Mucosa of stomach (tissue), 1 donor: ENCODE results near the gene ZNF398.
"Not testable (repeated sequence)": the region's sequence is repeated elsewhere in the genome, so short reads cannot be mapped to it uniquely, and the experiment has no call there.

Source experiments
- H3K27me3 ChIP-seq: one replicate; pipeline ENCODE4 v1.7.0; 2013; ENCODE audit warnings: mild to moderate bottlenecking, low read length; ENCODE audit not compliant: control insufficient read depth, insufficient read depth
- H3K36me3 ChIP-seq: one replicate; pipeline ENCODE4 v1.7.0; 2013; ENCODE audit warnings: low read length; ENCODE audit not compliant: control insufficient read depth, insufficient read depth
- H3K4me1 ChIP-seq: one replicate; pipeline ENCODE4 v1.7.0; 2013; ENCODE audit warnings: mild to moderate bottlenecking, low read length; ENCODE audit not compliant: control insufficient read depth, insufficient read depth
- H3K4me3 ChIP-seq: one replicate; pipeline ENCODE4 v1.7.0; 2013; ENCODE audit warnings: low read length
- H3K9ac ChIP-seq: one replicate; pipeline ENCODE4 v1.7.0; 2013; ENCODE audit warnings: mild to moderate bottlenecking, low read length, moderate library complexity
- H3K9me3 ChIP-seq: one replicate; pipeline ENCODE4 v1.7.0; 2013; ENCODE audit warnings: mild to moderate bottlenecking, low read length, moderate library complexity; ENCODE audit not compliant: control insufficient read depth
- donor health status: Pancreatic carcinoma.

The ZNF398 gene

GRCh38 chr7:149225106-149225505 is 77.9 kb downstream of the ZNF398 start:
- Histone ChIP-seq H3K36me3 (no peaks in the 10 kb centered on the region), H3K9ac (no peak overlapping the region), H3K4me3 (no peak overlapping the region), H3K27me3 (no peaks in the 10 kb centered on the region), H3K9me3 (no peaks in the 10 kb centered on the region), H3K4me1 (no peaks in the 10 kb centered on the region)

- H3K36me3 ChIP-seq: no peaks in the 10 kb centered on the region
- H3K9ac ChIP-seq: no peak overlapping the region
- H3K4me1 ChIP-seq: no peaks in the 10 kb centered on the region
- H3K4me3 ChIP-seq: no peak overlapping the region
- H3K27me3 ChIP-seq: no peaks in the 10 kb centered on the region
- no peaks in the 10 kb centered on the region for H3K9me3 ChIP-seq
These were observed 78.4 kb downstream of the ZNF398 start for GRCh38 chr7:149225656-149226055.

- not testable (repeated sequence) for H3K36me3 ChIP-seq, H3K9ac ChIP-seq, H3K9me3 ChIP-seq, H3K27me3 ChIP-seq, H3K4me3 ChIP-seq, H3K4me1 ChIP-seq
These were observed 79.1 kb downstream of the ZNF398 start for GRCh38 chr7:149226366-149226765.

- H3K27me3 ChIP-seq: no peaks in the 10 kb centered on the region
- H3K9ac ChIP-seq: no peak overlapping the region
- no peaks in the 10 kb centered on the region for H3K4me1 ChIP-seq
- H3K9me3 ChIP-seq: no peaks in the 10 kb centered on the region
- H3K36me3 ChIP-seq: no peaks in the 10 kb centered on the region
- no peak overlapping the region for H3K4me3 ChIP-seq
These were observed 79.7 kb downstream of the ZNF398 start for GRCh38 chr7:149226840-149227494.

- Histone ChIP-seq H3K4me3 (no peak overlapping the region), H3K4me1 (no peaks in the 10 kb centered on the region), H3K9me3 (no peaks in the 10 kb centered on the region), H3K36me3 (no peaks in the 10 kb centered on the region), H3K9ac (no peak overlapping the region), H3K27me3 (no peaks in the 10 kb centered on the region)
These were observed 81.7 kb downstream of the ZNF398 start for GRCh38 chr7:149228831-149229471.

GRCh38 chr7:149229526-149229925 is 82.3 kb downstream of the ZNF398 start:
- Histone ChIP-seq H3K36me3 (no peaks in the 10 kb centered on the region), H3K4me1 (no peaks in the 10 kb centered on the region), H3K27me3 (no peaks in the 10 kb centered on the region), H3K9me3 (no peaks in the 10 kb centered on the region), H3K9ac (no peak overlapping the region), H3K4me3 (no peak overlapping the region)

- no peaks in the 10 kb centered on the region for H3K9me3 ChIP-seq
- no peaks in the 10 kb centered on the region for H3K4me1 ChIP-seq
- no peak overlapping the region for H3K4me3 ChIP-seq
- H3K27me3 ChIP-seq: no peaks in the 10 kb centered on the region
- no peak overlapping the region for H3K9ac ChIP-seq
- no peaks in the 10 kb centered on the region for H3K36me3 ChIP-seq
These were observed 85.1 kb downstream of the ZNF398 start for GRCh38 chr7:149232362-149232761.
